LNCaP clone FGC (cell line): ENCODE results near the gene LINGO1.

ENCODE experiments used
- DNase-seq: peaks from one replicate; pipeline ENCODE4 v3.0.0-alpha.2; 2011; ENCODE audit warnings: low read depth
- H3K4me3 ChIP-seq: 2 replicates; pipeline ENCODE4 v1.5.1; 2011; ENCODE audit warnings: mild to moderate bottlenecking, low read depth, low read length, control low read depth
- CTCF ChIP-seq: IDR thresholded peaks from 2 replicates; pipeline ENCODE4 v1.5.1; 2012; ENCODE audit warnings: mild to moderate bottlenecking; ENCODE audit not compliant: control insufficient read depth, insufficient read depth; ENCODE audit errors: extremely low read depth

LINGO1 gene

GRCh38 chr15:77665530-77666295, 33.0 kb upstream of the LINGO1 start:
- H3K4me3 ChIP-seq = no peak overlapping the region
- TF ChIP-seq CTCF = no peak
- DNase-seq = no peak

- DNase-seq = no peak
- no peak for TF ChIP-seq CTCF
- H3K4me3 ChIP-seq = no peak overlapping the region
These were observed 31.7 kb upstream of the LINGO1 start for GRCh38 chr15:77664428-77664827.

- no peak for TF ChIP-seq CTCF
- DNase-seq = no peak
- H3K4me3 ChIP-seq = no peak overlapping the region
These were observed 30.5 kb upstream of the LINGO1 start for GRCh38 chr15:77663256-77663655.

GRCh38 chr15:77659350-77660321, 26.9 kb upstream of the LINGO1 start:
- H3K4me3 ChIP-seq = no peak overlapping the region
- TF ChIP-seq CTCF = peak; percentile 51
- peak; percentile 8 for DNase-seq

GRCh38 chr15:77658304-77658703, 25.6 kb upstream of the LINGO1 start:
- no peak for DNase-seq
- TF ChIP-seq CTCF = no peak
- no peak overlapping the region for H3K4me3 ChIP-seq

GRCh38 chr15:77657634-77658238, 25.0 kb upstream of the LINGO1 start:
- H3K4me3 ChIP-seq = no peak overlapping the region
- no peak for DNase-seq
- TF ChIP-seq CTCF = no peak
